Daoy (cell line): ENCODE results near the gene OR2S2. TPM values are rescaled to one million over a fixed set of nuclear protein-coding genes. Genes with fewer than 3 reads are reported as not detected.

Experiments
- DNase-seq: peaks from one replicate; pipeline ENCODE4 v3.0.0-alpha.2; 2015; ENCODE audit warnings: low read depth
- total RNA-seq: library from RNA; depleted of rRNA; stranded (reverse); fragments of >200 nt; shearing (Covaris generic); gene quantifications from 2 replicates; pipeline ENCODE4 v1.2.3, GENCODE V29; 2014; rRNA removed

OR2S2 gene
- total RNA-seq, 1 experiment from 2014 or later = not detected

DNA sequence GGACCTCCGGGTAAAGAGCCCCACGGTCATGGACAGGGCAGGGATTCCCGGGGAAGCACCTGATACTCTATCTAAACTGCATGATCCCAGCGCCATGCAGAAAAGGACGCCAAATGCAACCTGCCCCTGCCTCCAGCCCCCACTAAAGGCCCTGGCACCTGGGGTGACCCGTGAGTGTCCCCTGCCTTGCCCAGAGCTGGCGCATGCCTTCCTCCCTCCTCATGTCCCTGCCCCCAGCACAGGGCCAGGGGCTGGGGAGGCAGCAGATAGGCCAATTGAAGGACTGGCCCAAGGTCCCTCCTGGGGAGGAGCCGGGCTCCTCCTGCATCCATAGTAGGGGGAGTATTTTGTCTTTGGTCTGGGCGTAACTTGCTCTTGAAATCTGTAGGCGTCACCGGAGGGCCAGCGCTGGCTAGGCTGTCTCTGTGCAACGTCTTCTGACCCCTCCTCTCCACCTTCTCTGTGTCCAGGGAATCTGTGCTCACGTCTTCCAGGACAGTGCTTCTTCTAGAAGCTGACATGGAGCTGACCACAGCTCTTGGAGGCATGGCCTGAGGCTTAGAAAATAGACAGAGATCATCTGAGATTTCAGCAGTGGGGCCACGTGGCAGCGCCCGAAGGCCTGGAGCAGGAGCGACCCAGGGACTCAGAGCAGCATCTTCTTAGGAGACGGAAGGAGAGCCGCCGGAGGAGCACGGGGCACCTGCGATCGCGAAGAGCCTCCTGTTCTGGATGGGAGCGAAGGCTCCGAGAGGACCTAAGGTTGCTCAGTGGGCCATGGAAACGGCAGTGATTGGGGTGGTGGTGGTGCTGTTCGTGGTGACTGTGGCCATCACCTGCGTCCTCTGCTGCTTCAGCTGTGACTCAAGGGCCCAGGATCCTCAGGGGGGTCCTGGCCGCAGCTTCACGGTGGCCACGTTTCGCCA, 48.0 kb downstream of the OR2S2 start:
- no peak for DNase-seq

GRCh38 chr9:35909274-35909673, 48.7 kb downstream of the OR2S2 start, which contains the start of gene SPAAR:
SPAAR (plus strand) TSS chr9:35909490; CDS start chr9:35910464, 974 bp downstream.
- DNase-seq = no peak

GRCh38 chr9:35908504-35909125, 49.3 kb downstream of the OR2S2 start:
- DNase-seq = no peak

DNA sequence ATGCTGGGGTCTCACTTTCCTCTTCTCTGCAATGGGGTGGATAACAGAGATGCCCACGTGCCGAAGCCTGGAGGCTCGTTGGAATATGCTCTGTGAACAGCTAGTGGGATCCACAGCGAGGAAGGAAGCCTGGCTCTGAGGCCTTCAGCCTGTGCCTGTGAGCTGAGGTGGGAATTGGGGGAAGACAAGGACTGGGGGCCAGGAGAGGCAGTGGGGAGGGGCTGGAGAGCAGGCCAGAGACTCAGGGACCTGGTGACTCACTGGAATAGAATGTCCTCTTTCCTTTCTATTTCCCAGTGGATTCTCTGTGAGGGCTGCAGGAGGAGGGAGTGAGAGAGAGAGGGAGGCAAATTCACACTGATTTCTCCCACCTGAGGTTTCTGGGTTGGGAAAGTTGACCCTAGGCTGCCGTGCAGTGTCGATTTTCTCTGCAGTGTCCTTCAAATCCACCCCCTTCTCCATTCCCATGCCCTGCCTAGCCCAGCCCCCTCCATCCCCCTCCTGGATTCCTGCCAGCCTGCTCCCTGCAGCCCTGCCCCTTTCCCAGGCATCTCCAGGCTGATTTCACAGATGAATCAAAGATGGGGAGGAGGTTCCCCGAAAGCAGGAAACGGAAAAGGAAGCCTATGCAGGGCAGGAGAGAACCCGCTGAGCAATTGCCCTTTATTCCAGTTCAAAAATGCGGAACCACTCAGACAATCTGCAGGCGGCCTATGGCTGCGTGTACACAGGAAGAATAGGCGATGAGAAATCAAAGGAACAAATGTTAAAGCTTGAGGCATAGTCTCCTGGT, 50.0 kb downstream of the OR2S2 start:
- DNase-seq = peak; percentile 95

Other genes with a start within 250 kb of the OR2S2 start
- 173 and 190 TPM in 2 replicates for gene TLN1, start 226.0 kb downstream of the OR2S2 start, total RNA-seq
- 97.9 and 104 TPM in 2 replicates for gene CREB3, start 225.5 kb downstream of the OR2S2 start, total RNA-seq
- 23.6 and 24.8 TPM in 2 replicates for gene GBA2, start 208.9 kb downstream of the OR2S2 start, total RNA-seq
- gene RGP1, start 208.9 kb downstream of the OR2S2 start, total RNA-seq = 11.7 and 16.3 TPM in 2 replicates
- gene MSMP, start 203.9 kb downstream of the OR2S2 start, total RNA-seq = 0.21 and 0.51 TPM in 2 replicates
- gene NPR2, start 166.6 kb downstream of the OR2S2 start, total RNA-seq = 2.1 and 3.4 TPM in 2 replicates
- 0.57 and 0.65 TPM in 2 replicates for gene SPAG8, start 145.9 kb downstream of the OR2S2 start, total RNA-seq
- gene HINT2, start 143.1 kb downstream of the OR2S2 start, total RNA-seq = 72.7 and 94.8 TPM in 2 replicates
- not detected in 2 replicates for gene FAM221B, start 129.4 kb downstream of the OR2S2 start, total RNA-seq
- 1.1 and 2.0 TPM in 2 replicates for gene TMEM8B, start 128.9 kb downstream of the OR2S2 start, total RNA-seq
- not detected in 2 replicates for gene OR13J1, start 87.8 kb downstream of the OR2S2 start, total RNA-seq
- 1.8 and 3.5 TPM in 2 replicates for gene HRCT1, start 52.0 kb downstream of the OR2S2 start, total RNA-seq
- gene SPAAR, start 48.7 kb downstream of the OR2S2 start, total RNA-seq = 0.06 TPM in 1 of 2 replicates, not detected in the other
- 6.2 and 7.6 TPM in 2 replicates for gene RECK, start 78.8 kb upstream of the OR2S2 start, total RNA-seq
- 27.8 and 29.9 TPM in 2 replicates for gene GLIPR2, start 178.6 kb upstream of the OR2S2 start, total RNA-seq
- 0.74 TPM in 1 of 2 replicates, not detected in the other for gene CCIN, start 211.2 kb upstream of the OR2S2 start, total RNA-seq
- gene CLTA, start 232.8 kb upstream of the OR2S2 start, total RNA-seq = 536 and 596 TPM in 2 replicates